ENCODE data around the gene ABCB10. TPM values are rescaled to one million over a fixed set of nuclear protein-coding genes. Genes with fewer than 3 reads are reported as not detected.

The ABCB10 gene
- 10 to 100 TPM; 25.0 to 27.7 TPM for total RNA-seq

DNA sequence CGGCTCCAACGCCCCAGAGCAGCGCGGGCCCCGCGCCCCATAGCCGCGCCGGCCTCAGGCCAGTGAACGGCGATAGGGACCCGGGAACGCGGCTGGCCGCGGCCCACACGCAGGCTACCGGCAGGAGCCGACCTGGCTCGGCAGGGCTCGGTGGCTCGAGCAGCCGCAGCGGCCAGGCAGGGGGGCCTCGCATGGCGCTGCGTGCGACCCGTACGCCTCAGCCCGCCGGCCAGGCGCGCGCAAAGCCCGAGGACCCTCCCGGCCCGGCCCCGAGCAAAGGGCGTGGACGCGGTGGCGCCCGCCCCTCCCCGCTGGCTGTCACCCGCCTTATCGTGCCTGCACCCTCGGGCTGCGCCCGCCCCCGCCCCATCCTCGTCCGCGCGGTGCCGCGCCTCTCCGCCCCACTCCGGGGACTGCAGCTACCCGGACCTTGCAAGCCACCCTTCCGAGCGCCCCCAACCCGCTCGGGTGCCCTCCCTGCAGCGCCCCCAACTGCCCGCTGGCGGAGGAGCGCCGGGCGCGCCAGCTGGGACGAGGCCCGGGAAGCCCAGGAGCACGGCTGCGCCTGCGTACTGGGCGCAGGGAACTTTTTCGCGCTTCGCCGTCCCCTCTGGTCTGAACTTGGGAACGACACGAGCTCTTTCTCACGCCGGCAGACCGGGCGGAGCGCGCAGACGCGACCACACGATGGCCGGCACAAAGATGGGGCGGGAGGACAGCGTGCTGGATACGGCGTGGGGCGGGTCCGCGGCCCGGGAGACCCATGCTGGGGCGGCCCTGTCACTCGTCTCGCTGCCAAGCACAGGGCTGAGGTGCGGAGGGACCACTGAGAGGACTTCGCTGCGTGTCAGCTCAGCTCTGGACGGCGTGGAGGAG lies at the start of gene ABCB10:
TSS of gene ABCB10 (minus strand) at position 248 of the 876 bp plus-strand sequence. CDS start at position 193, 55 bp downstream.
- Histone ChIP-seq H3K4me3 (peak within 1 kb of the TSS; percentile 86), H3K9me3 (no peaks in the 10 kb centered on the region), H3K4me1 (ENCODE audit: control insufficient read depth in 1 of 2, low read depth in 2 of 2) (peaks cover 34 to 46% of the 10 kb centered on the region in 2 donors), H3K36me3 (no peaks in the 10 kb centered on the region), H3K27me3 (replicated peaks; ENCODE audit: insufficient read depth) (no peaks in the 10 kb centered on the region), H3K27ac (peak within 1 kb of the TSS; percentile 84 to 88)
- ATAC-seq (ENCODE audit: insufficient number of reproducible peaks, low FRiP score, low read depth) (peak; percentile 82), DNase-seq (ENCODE audit: low spot score) (peak; percentile 78)
- TF ChIP-seq, protein P1, sequence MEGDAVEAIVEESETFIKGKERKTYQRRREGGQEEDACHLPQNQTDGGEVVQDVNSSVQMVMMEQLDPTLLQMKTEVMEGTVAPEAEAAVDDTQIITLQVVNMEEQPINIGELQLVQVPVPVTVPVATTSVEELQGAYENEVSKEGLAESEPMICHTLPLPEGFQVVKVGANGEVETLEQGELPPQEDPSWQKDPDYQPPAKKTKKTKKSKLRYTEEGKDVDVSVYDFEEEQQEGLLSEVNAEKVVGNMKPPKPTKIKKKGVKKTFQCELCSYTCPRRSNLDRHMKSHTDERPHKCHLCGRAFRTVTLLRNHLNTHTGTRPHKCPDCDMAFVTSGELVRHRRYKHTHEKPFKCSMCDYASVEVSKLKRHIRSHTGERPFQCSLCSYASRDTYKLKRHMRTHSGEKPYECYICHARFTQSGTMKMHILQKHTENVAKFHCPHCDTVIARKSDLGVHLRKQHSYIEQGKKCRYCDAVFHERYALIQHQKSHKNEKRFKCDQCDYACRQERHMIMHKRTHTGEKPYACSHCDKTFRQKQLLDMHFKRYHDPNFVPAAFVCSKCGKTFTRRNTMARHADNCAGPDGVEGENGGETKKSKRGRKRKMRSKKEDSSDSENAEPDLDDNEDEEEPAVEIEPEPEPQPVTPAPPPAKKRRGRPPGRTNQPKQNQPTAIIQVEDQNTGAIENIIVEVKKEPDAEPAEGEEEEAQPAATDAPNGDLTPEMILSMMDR (IDR thresholded peaks at IDR 0.05): peak; percentile 64

DNA sequence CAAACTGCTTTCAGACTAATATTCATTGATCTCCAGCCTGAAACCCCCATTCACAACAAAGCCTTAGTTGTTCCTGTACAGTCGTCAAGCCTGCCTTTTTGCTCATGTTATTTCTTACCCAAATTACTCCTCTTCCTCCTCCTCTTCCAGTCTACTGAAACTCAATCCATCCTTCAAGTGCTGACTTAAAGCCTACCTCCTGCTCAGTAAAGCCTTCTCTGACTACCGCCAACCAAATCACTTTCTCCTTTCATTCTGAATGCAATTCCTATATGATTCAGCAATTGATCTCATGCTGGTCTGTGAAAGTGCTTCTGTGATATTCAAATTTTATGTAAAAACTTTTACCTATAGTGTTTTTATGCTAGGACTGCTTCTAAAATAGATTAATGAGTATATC lies 48.9 kb upstream of the ABCB10 start:
- Histone ChIP-seq H3K4me3 (no peak overlapping the region), H3K27me3 (replicated peaks; ENCODE audit: insufficient read depth) (no peaks in the 10 kb centered on the region), H3K4me1 (ENCODE audit: control insufficient read depth in 1 of 2, low read depth in 2 of 2) (peaks cover 0 to 4% of the 10 kb centered on the region in 2 donors), H3K27ac (no peak overlapping the region), H3K36me3 (peaks cover 43% of the 10 kb centered on the region), H3K9me3 (no peaks in the 10 kb centered on the region)
- no peak for ATAC-seq (ENCODE audit: insufficient number of reproducible peaks, low FRiP score, low read depth)
- TF ChIP-seq, protein P1 (IDR thresholded peaks at IDR 0.05): no peak
- DNase-seq (ENCODE audit: low spot score): no peak

DNA sequence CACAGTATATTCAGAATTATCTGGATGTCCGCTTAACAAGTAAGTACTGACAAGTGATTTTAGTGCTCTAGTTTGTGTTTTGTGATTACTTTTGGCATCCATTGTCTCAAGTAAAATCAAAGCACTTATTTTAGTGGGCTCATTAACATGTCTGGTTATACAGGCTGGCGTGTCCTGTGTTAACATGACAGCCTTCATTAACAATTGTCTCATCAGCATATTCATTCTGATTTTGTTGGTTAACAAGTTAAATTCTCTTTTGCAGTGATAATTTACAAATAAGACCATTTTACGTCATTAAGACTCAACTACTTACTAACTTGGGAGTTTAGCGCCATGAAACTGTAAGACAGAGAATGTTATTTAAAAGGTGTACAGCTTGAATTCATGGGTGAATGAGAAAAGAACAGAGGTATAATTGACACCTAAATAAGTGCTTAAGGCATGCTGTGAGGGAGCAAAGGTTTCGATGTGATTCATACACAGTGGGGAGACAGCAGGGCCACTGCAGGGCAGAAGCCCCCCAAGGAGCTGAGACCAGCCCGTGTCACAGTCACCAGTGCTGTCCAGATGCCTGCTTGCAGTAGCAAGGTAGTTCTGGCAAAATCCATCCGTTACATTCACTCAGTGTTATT lies 45.0 kb upstream of the ABCB10 start:
- no peak overlapping the region for H3K27ac ChIP-seq
- peaks cover 21% of the 10 kb centered on the region for H3K36me3 ChIP-seq
- DNase-seq (ENCODE audit: low spot score) (no peak), ATAC-seq (ENCODE audit: insufficient number of reproducible peaks, low FRiP score, low read depth) (no peak)
- H3K4me3 ChIP-seq: no peak overlapping the region
- H3K27me3 ChIP-seq (replicated peaks; ENCODE audit: insufficient read depth): no peaks in the 10 kb centered on the region
- no peaks in the 10 kb centered on the region for H3K9me3 ChIP-seq
- H3K4me1 ChIP-seq (ENCODE audit: control insufficient read depth in 1 of 2, low read depth in 2 of 2): peaks cover 30 to 42% of the 10 kb centered on the region in 2 donors
- TF ChIP-seq, protein P1 (IDR thresholded peaks at IDR 0.05): no peak

DNA sequence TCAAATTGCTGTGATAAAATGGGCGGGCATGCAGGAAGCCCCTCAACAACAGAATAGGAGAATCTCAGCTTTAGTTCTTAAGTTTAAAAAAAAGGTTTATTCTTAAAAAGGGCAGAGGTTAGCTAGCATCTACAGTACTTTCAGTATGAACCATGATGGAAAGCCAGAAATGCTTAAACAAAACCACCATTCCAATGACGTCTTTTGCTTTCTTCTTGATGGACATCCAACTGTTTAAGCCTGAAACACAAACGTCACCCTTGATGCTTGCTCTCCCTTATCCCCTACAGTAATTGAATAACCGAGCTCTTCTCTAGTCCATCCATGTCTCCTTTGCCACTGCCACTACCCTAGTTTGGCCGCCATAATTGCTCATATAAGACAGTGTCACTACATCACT lies 41.7 kb upstream of the ABCB10 start:
- ATAC-seq (ENCODE audit: insufficient number of reproducible peaks, low FRiP score, low read depth) (no peak), DNase-seq (ENCODE audit: low spot score) (no peak)
- Histone ChIP-seq H3K4me1 (ENCODE audit: control insufficient read depth in 1 of 2, low read depth in 2 of 2) (peaks cover 44 to 67% of the 10 kb centered on the region in 2 donors), H3K27ac (peak overlapping the region; percentile 84 to 98), H3K36me3 (peaks cover 17% of the 10 kb centered on the region), H3K4me3 (no peak overlapping the region), H3K27me3 (replicated peaks; ENCODE audit: insufficient read depth) (no peaks in the 10 kb centered on the region), H3K9me3 (no peaks in the 10 kb centered on the region)
- TF ChIP-seq, protein P1 (IDR thresholded peaks at IDR 0.05): no peak

Data from thoracic aorta (tissue), 2 donors.